ENCODE measurements around the gene TMEM184B. TPM values are rescaled to one million over a fixed set of nuclear protein-coding genes. Genes with fewer than 3 reads are reported as not detected.

Gene TMEM184B
- total and polyA plus RNA-seq, 4 donors: 7.5 to 12.6 (median 9.9) TPM

GRCh38 chr22:38175206-38176118 is 97.3 kb downstream of the TMEM184B start:
- Histone ChIP-seq H3K4me1 (ENCODE audit: control insufficient read depth in 4 of 4, insufficient read depth in 4 of 4, low read length in 3 of 4) (peaks cover 7 to 21% (median 17%) of the 10 kb centered on the region in 4 donors), H3K27ac (ENCODE audit: low read depth in 1 of 2, low read length in 2 of 2) (peak overlapping the region in 1 of 2 donors; percentile 39), H3K9ac (ENCODE audit: low read depth in 1 of 2, low read length in 2 of 2) (no peak overlapping the region), H3K4me3 (ENCODE audit: low read depth in 1 of 3, low read length in 3 of 3) (no peak overlapping the region), H3K9me3 (ENCODE audit: control insufficient read depth in 4 of 4, low read length in 3 of 4) (no peaks in the 10 kb centered on the region), H3K27me3 (ENCODE audit: control insufficient read depth in 4 of 4, insufficient read depth in 4 of 4, low read length in 3 of 4) (no peaks in the 10 kb centered on the region), H3K36me3 (ENCODE audit: control insufficient read depth in 4 of 4, insufficient read depth in 3 of 4, low read depth in 1 of 4, low read length in 3 of 4) (peaks cover 0 to 1% (median 0%) of the 10 kb centered on the region in 4 donors)
- TF ChIP-seq GABPA (IDR thresholded peaks at IDR 0.05 in 1 of 2, conservative IDR thresholded peaks at IDR 0.05 in 1 of 2) (no peak), RAD21 (IDR thresholded peaks at IDR 0.05) (no peak), FOXA1 (IDR thresholded peaks at IDR 0.05) (no peak), NR2F2 (IDR thresholded peaks at IDR 0.05) (no peak), ZBTB33 (IDR thresholded peaks at IDR 0.05) (no peak), YY1 (IDR thresholded peaks at IDR 0.05) (no peak), HNF4A (conservative IDR thresholded peaks at IDR 0.05) (no peak), MAX (IDR thresholded peaks at IDR 0.05) (no peak), FOXA2 (IDR thresholded peaks at IDR 0.05) (no peak), ATF3 (IDR thresholded peaks at IDR 0.05) (no peak)
- TF ChIP-seq, protein P1, sequence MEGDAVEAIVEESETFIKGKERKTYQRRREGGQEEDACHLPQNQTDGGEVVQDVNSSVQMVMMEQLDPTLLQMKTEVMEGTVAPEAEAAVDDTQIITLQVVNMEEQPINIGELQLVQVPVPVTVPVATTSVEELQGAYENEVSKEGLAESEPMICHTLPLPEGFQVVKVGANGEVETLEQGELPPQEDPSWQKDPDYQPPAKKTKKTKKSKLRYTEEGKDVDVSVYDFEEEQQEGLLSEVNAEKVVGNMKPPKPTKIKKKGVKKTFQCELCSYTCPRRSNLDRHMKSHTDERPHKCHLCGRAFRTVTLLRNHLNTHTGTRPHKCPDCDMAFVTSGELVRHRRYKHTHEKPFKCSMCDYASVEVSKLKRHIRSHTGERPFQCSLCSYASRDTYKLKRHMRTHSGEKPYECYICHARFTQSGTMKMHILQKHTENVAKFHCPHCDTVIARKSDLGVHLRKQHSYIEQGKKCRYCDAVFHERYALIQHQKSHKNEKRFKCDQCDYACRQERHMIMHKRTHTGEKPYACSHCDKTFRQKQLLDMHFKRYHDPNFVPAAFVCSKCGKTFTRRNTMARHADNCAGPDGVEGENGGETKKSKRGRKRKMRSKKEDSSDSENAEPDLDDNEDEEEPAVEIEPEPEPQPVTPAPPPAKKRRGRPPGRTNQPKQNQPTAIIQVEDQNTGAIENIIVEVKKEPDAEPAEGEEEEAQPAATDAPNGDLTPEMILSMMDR (IDR thresholded peaks at IDR 0.05; ENCODE audit: low read depth, low read length, missing input control): no peak
- 94% methylated on average over 17 of the region's 17 CpGs for WGBS
- DNase-seq (ENCODE audit: low spot score): no peak

GRCh38 chr22:38174626-38175025 is 98.2 kb downstream of the TMEM184B start:
- no peak for DNase-seq (ENCODE audit: low spot score)
- H3K36me3 ChIP-seq (ENCODE audit: control insufficient read depth in 4 of 4, insufficient read depth in 3 of 4, low read depth in 1 of 4, low read length in 3 of 4): peaks cover 0 to 1% (median 0%) of the 10 kb centered on the region in 4 donors
- H3K4me3 ChIP-seq (ENCODE audit: low read depth in 1 of 3, low read length in 3 of 3): no peak overlapping the region
- WGBS: 94% methylated on average over 14 of the region's 14 CpGs
- H3K4me1 ChIP-seq (ENCODE audit: control insufficient read depth in 4 of 4, insufficient read depth in 4 of 4, low read length in 3 of 4): peaks cover 7 to 17% (median 17%) of the 10 kb centered on the region in 4 donors
- H3K27ac ChIP-seq (ENCODE audit: low read depth in 1 of 2, low read length in 2 of 2): no peak overlapping the region
- no peaks in the 10 kb centered on the region for H3K27me3 ChIP-seq (ENCODE audit: control insufficient read depth in 4 of 4, insufficient read depth in 4 of 4, low read length in 3 of 4)
- no peak overlapping the region for H3K9ac ChIP-seq (ENCODE audit: low read depth in 1 of 2, low read length in 2 of 2)
- H3K9me3 ChIP-seq (ENCODE audit: control insufficient read depth in 4 of 4, low read length in 3 of 4): no peaks in the 10 kb centered on the region
- TF ChIP-seq RXRA (IDR thresholded peaks at IDR 0.05) (no peak), YY1 (IDR thresholded peaks at IDR 0.05) (no peak), HNF4G (IDR thresholded peaks at IDR 0.05) (no peak), SP1 (IDR thresholded peaks at IDR 0.05) (no peak), JUND (IDR thresholded peaks at IDR 0.05) (no peak), ATF3 (IDR thresholded peaks at IDR 0.05) (no peak), GABPA (IDR thresholded peaks at IDR 0.05 in 1 of 2, conservative IDR thresholded peaks at IDR 0.05 in 1 of 2) (no peak), FOXA2 (IDR thresholded peaks at IDR 0.05) (no peak), MAX (IDR thresholded peaks at IDR 0.05) (no peak), ZBTB33 (IDR thresholded peaks at IDR 0.05) (no peak), TAF1 (conservative IDR thresholded peaks at IDR 0.05) (no peak)
- TF ChIP-seq, protein P2, sequence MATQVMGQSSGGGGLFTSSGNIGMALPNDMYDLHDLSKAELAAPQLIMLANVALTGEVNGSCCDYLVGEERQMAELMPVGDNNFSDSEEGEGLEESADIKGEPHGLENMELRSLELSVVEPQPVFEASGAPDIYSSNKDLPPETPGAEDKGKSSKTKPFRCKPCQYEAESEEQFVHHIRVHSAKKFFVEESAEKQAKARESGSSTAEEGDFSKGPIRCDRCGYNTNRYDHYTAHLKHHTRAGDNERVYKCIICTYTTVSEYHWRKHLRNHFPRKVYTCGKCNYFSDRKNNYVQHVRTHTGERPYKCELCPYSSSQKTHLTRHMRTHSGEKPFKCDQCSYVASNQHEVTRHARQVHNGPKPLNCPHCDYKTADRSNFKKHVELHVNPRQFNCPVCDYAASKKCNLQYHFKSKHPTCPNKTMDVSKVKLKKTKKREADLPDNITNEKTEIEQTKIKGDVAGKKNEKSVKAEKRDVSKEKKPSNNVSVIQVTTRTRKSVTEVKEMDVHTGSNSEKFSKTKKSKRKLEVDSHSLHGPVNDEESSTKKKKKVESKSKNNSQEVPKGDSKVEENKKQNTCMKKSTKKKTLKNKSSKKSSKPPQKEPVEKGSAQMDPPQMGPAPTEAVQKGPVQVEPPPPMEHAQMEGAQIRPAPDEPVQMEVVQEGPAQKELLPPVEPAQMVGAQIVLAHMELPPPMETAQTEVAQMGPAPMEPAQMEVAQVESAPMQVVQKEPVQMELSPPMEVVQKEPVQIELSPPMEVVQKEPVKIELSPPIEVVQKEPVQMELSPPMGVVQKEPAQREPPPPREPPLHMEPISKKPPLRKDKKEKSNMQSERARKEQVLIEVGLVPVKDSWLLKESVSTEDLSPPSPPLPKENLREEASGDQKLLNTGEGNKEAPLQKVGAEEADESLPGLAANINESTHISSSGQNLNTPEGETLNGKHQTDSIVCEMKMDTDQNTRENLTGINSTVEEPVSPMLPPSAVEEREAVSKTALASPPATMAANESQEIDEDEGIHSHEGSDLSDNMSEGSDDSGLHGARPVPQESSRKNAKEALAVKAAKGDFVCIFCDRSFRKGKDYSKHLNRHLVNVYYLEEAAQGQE (IDR thresholded peaks at IDR 0.05): no peak

Measured in liver (tissue), 9 donors.